ENCODE results near the gene ZNF532. TPM values are rescaled to one million over a fixed set of nuclear protein-coding genes. Genes with fewer than 3 reads are reported as not detected.

ZNF532 gene
- total RNA-seq, 1 donor from 2014 or later: 137 TPM

DNA sequence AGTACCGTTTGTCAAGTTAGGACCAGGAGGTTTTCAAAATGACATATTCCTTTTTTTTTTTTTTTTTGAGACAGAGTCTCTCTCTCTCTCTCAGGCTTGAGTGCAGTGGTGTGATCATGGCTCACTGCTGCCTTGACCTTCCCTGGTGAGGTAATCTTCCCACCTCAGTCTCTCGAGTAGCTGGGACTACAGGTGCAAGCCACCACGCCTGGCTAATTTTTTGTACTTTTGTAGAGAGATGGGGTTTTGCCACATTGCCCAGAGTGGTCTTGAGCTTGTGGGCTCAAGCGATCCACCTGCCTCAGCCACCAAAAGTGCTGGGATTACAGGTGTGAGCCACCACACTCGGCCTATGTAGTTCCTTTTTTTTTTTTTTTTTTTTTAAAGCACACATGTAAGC is 147.1 kb downstream of the ZNF532 start:
- no peaks in the 10 kb centered on the region for H3K36me3 Mint-ChIP-seq
- peaks cover 4% of the 10 kb centered on the region for H3K9me3 Mint-ChIP-seq
- H2AFZ ChIP-seq (replicated peaks): no peak overlapping the region

DNA sequence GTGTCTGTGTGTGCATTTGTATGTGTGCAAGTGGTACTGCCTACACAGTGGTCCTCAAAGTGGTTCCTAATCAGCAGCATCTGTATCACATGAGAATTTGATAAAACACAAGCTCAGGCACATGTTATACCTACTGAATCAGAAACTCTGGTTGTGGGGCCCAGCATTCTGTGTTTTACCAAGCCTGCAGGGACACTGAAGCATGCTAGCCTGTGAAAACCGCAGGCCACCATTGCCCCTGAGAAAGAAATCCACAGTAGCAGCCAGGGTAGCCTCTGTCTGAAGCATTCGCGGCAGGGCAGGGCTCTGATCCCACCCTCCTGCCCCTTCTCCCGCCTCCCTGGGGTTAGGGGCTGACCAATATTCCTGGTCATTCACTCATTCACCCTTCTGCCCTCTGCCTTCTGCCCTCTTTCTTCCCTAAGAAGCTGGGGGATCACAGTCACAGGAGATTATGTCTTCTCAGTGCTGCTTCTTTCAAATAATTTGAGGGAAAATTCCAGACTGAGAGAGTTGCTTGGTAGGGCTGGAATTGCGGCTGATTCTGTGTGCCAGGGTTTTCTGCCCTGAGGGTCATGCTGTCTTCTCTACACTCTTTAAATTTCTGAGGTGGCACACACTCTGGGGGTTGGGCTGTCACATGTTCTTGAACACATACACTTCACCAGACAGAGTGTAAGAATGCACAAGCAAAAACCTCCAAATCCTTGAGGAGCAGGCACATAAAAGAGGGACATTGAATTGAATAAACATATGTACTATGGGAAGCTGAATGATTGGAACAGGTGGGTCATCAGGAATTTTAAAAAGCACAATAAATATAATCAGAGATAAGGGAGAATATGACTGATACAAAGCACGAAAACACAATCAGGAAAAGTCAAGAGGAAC is 148.4 kb downstream of the ZNF532 start:
- Histone ChIP-seq H3K9me3 (ENCODE audit: low read depth) (peaks cover 16% of the 10 kb centered on the region), H3F3A (ENCODE audit: low read depth) (no peaks in the 10 kb centered on the region), H3K4me3 (no peak overlapping the region), H4K20me1 (ENCODE audit: low read depth) (no peaks in the 10 kb centered on the region), H3K9ac (no peak overlapping the region), H3K27ac (no peak overlapping the region), H2AFZ (replicated peaks) (peak overlapping the region; percentile 53), H3K79me2 (ENCODE audit: low read depth) (no peaks in the 10 kb centered on the region), H3K4me2 (no peak overlapping the region), H3K27me3 (no peaks in the 10 kb centered on the region), H3K36me3 (no peaks in the 10 kb centered on the region), H3K4me1 (no peaks in the 10 kb centered on the region)
- no peak for DNase-seq (ENCODE audit: low spot score)
- Mint-ChIP-seq H3K27me3 (ENCODE audit: insufficient read depth, low read depth) (no peaks in the 10 kb centered on the region), H3K4me1 (peaks cover 13% of the 10 kb centered on the region), H3K36me3 (no peaks in the 10 kb centered on the region), H3K4me3 (no peak overlapping the region), H3K9me3 (peaks cover 12% of the 10 kb centered on the region), H3K27ac (no peak overlapping the region)
- TF ChIP-seq, protein P1, sequence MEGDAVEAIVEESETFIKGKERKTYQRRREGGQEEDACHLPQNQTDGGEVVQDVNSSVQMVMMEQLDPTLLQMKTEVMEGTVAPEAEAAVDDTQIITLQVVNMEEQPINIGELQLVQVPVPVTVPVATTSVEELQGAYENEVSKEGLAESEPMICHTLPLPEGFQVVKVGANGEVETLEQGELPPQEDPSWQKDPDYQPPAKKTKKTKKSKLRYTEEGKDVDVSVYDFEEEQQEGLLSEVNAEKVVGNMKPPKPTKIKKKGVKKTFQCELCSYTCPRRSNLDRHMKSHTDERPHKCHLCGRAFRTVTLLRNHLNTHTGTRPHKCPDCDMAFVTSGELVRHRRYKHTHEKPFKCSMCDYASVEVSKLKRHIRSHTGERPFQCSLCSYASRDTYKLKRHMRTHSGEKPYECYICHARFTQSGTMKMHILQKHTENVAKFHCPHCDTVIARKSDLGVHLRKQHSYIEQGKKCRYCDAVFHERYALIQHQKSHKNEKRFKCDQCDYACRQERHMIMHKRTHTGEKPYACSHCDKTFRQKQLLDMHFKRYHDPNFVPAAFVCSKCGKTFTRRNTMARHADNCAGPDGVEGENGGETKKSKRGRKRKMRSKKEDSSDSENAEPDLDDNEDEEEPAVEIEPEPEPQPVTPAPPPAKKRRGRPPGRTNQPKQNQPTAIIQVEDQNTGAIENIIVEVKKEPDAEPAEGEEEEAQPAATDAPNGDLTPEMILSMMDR (IDR thresholded peaks at IDR 0.05): no peak
- TF ChIP-seq EZH2phosphoT487 (IDR thresholded peaks at IDR 0.05): no peak
- no peak for TF ChIP-seq EZH2 (IDR thresholded peaks at IDR 0.05)

More for the DNA sequence above, 147.1 kb downstream of the ZNF532 start:
- DNase-seq (ENCODE audit: low spot score): no peak
- H3K27ac Mint-ChIP-seq: no peak overlapping the region
- no peak overlapping the region for H3K4me3 ChIP-seq
- peaks cover 3% of the 10 kb centered on the region for H3K9me3 ChIP-seq (ENCODE audit: low read depth)
- no peaks in the 10 kb centered on the region for H3F3A ChIP-seq (ENCODE audit: low read depth)
- H3K4me1 ChIP-seq: no peaks in the 10 kb centered on the region
- H3K4me2 ChIP-seq: no peak overlapping the region
- TF ChIP-seq EZH2 (IDR thresholded peaks at IDR 0.05) (no peak), EZH2phosphoT487 (IDR thresholded peaks at IDR 0.05) (no peak)
- TF ChIP-seq, protein P1 (IDR thresholded peaks at IDR 0.05): no peak
- no peaks in the 10 kb centered on the region for H3K27me3 ChIP-seq
- no peak overlapping the region for H3K27ac ChIP-seq
- no peaks in the 10 kb centered on the region for H3K27me3 Mint-ChIP-seq (ENCODE audit: insufficient read depth, low read depth)
- H4K20me1 ChIP-seq (ENCODE audit: low read depth): no peaks in the 10 kb centered on the region
- H3K4me1 Mint-ChIP-seq: peaks cover 13% of the 10 kb centered on the region
- H3K36me3 ChIP-seq: no peaks in the 10 kb centered on the region
- H3K4me3 Mint-ChIP-seq: no peak overlapping the region
- H3K79me2 ChIP-seq (ENCODE audit: low read depth): no peaks in the 10 kb centered on the region
- no peak overlapping the region for H3K9ac ChIP-seq

DNA sequence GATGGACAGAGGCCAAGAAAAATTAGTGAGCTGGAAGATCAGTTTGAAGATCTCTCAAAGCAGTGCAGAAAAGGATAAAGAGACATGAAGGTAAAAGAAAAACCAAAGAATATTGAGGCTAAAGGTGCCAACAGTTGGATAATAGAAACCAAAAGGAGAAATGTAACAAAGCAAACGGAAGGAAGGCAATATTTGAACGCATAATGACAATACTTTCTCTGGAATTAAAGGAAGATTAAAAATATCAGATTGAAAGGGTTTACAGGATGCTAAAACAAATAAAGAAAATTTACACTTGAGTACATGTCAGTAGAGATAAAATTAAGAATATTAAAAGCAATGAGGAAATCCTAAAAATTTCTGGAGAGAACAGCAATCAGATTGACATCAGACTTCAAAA is 149.1 kb downstream of the ZNF532 start:
- TF ChIP-seq, protein P1 (IDR thresholded peaks at IDR 0.05): no peak
- no peak for TF ChIP-seq EZH2 (IDR thresholded peaks at IDR 0.05)
- no peak for TF ChIP-seq EZH2phosphoT487 (IDR thresholded peaks at IDR 0.05)
- Histone ChIP-seq H3K79me2 (ENCODE audit: low read depth) (no peaks in the 10 kb centered on the region), H3K4me2 (no peak overlapping the region), H3K27me3 (no peaks in the 10 kb centered on the region), H2AFZ (replicated peaks) (no peak overlapping the region), H4K20me1 (ENCODE audit: low read depth) (no peaks in the 10 kb centered on the region), H3F3A (ENCODE audit: low read depth) (no peaks in the 10 kb centered on the region), H3K9ac (no peak overlapping the region), H3K4me1 (no peaks in the 10 kb centered on the region), H3K4me3 (no peak overlapping the region), H3K27ac (no peak overlapping the region), H3K36me3 (no peaks in the 10 kb centered on the region), H3K9me3 (ENCODE audit: low read depth) (peaks cover 18% of the 10 kb centered on the region)
- Mint-ChIP-seq H3K4me3 (no peak overlapping the region), H3K36me3 (peaks cover 2% of the 10 kb centered on the region), H3K9me3 (peaks cover 17% of the 10 kb centered on the region), H3K27ac (no peak overlapping the region), H3K27me3 (ENCODE audit: insufficient read depth, low read depth) (no peaks in the 10 kb centered on the region), H3K4me1 (peaks cover 9% of the 10 kb centered on the region)
- no peak for DNase-seq (ENCODE audit: low spot score)
